Endometrium (tissue), 2 donors: Measurements from ENCODE around the gene CLDN11.

Source experiments
- FAIRE-seq: peaks from 2 replicates; lab custom pipeline; 2012; peaks lifted over from hg19 to GRCh38; lab: Jason Lieb, UNC
- donor health status: control.
- donor health status: control.

CLDN11 gene

GRCh38 chr3:170418422-170419398 lies at the start of gene CLDN11:
Gene CLDN11, plus strand, starts transcription at chr3:170418868. Its CDS starts 199 bp downstream, at chr3:170419067.
- no peak for FAIRE-seq

GRCh38 chr3:170368921-170369320 lies 49.7 kb upstream of the CLDN11 start:
- no peak for FAIRE-seq

- no peak for FAIRE-seq
Observed at GRCh38 chr3:170372190-170372879, 46.3 kb upstream of the CLDN11 start.

- no peak for FAIRE-seq
Observed at GRCh38 chr3:170383567-170383966, 35.1 kb upstream of the CLDN11 start.

GRCh38 chr3:170386468-170386867 lies 32.2 kb upstream of the CLDN11 start:
- FAIRE-seq: no peak

GRCh38 chr3:170387950-170388349 lies 30.7 kb upstream of the CLDN11 start:
- FAIRE-seq: no peak

- no peak for FAIRE-seq
Observed at GRCh38 chr3:170391108-170391507, 27.6 kb upstream of the CLDN11 start.

GRCh38 chr3:170397685-170398084 lies 21.0 kb upstream of the CLDN11 start:
- no peak for FAIRE-seq

- no peak for FAIRE-seq
Observed at GRCh38 chr3:170405101-170405500, 13.6 kb upstream of the CLDN11 start.

GRCh38 chr3:170410428-170411029 lies 8.1 kb upstream of the CLDN11 start:
- peak; percentile 39 for FAIRE-seq

- FAIRE-seq: no peak
Observed at GRCh38 chr3:170413291-170413690, 5.4 kb upstream of the CLDN11 start.

GRCh38 chr3:170414202-170414663 lies 4.4 kb upstream of the CLDN11 start:
- peak; percentile 85 for FAIRE-seq

- FAIRE-seq: no peak
Observed at GRCh38 chr3:170417090-170417489, 1.6 kb upstream of the CLDN11 start.

- no peak for FAIRE-seq
Observed at GRCh38 chr3:170419557-170420087, 954 bp downstream of the CLDN11 start.

GRCh38 chr3:170420307-170420821 lies 1.7 kb downstream of the CLDN11 start:
- FAIRE-seq: no peak

- no peak for FAIRE-seq
Observed at GRCh38 chr3:170421111-170421641, 2.5 kb downstream of the CLDN11 start.

- FAIRE-seq: no peak
Observed at GRCh38 chr3:170421758-170422157, 3.1 kb downstream of the CLDN11 start.

- no peak for FAIRE-seq
Observed at GRCh38 chr3:170423001-170423615, 4.4 kb downstream of the CLDN11 start.

- no peak for FAIRE-seq
Observed at GRCh38 chr3:170424879-170425278, 6.2 kb downstream of the CLDN11 start.

GRCh38 chr3:170425491-170426239 lies 7.0 kb downstream of the CLDN11 start:
- no peak for FAIRE-seq
